K562 treated with DMSO at 1 percent for 4 hours (cell line): ENCODE measurements around the gene DDI2. TPM values are rescaled to one million over a fixed set of nuclear protein-coding genes. Genes with fewer than 3 reads are reported as not detected.

ENCODE experiments used
- total RNA-seq: library from RNA; unstranded; fragments of 300-600 nt; gene quantifications from 2 replicates; pipeline ENCODE4 v1.2.3, GENCODE V29; 2022; ENCODE audit not compliant: insufficient read depth

The DDI2 gene
- total RNA-seq = 11.0 and 14.6 TPM in 2 replicates

GRCh38 chr1:15617173-15618076 lies at the start of gene DDI2:
TSS of gene DDI2 (plus strand) at chr1:15617458. CDS start at chr1:15617671, 213 bp downstream.

GRCh38 chr1:15584489-15585363 lies 32.5 kb upstream of the DDI2 start, which contains the start of gene AGMAT:
TSS of gene AGMAT (minus strand) at chr1:15585051. CDS start at chr1:15584967, 84 bp downstream.

GRCh38 chr1:15684042-15684461 lies 66.8 kb downstream of the DDI2 start, which contains the start of gene PLEKHM2:
TSS of gene PLEKHM2 (plus strand) at chr1:15684320. CDS start at chr1:15684559, 239 bp downstream.

Other genes starting within 250 kb of the DDI2 start
- 59.8 and 63.3 TPM in 2 replicates for gene EFHD2, start 207.6 kb upstream of the DDI2 start, total RNA-seq
- not detected in 2 replicates for gene CTRC, start 179.0 kb upstream of the DDI2 start, total RNA-seq
- not detected in 2 replicates for gene CELA2A, start 160.7 kb upstream of the DDI2 start, total RNA-seq
- gene CELA2B, start 141.4 kb upstream of the DDI2 start, total RNA-seq = not detected in 2 replicates
- gene CASP9, start 93.2 kb upstream of the DDI2 start, total RNA-seq = 37.2 and 39.4 TPM in 2 replicates
- 4.5 and 7.2 TPM in 2 replicates for gene DNAJC16, start 90.6 kb upstream of the DDI2 start, total RNA-seq
- not detected in 2 replicates for gene AGMAT, start 32.4 kb upstream of the DDI2 start, total RNA-seq
- gene PLEKHM2, start 66.9 kb downstream of the DDI2 start, total RNA-seq = 85.4 and 88.8 TPM in 2 replicates
- gene SLC25A34, start 118.8 kb downstream of the DDI2 start, total RNA-seq = 1.1 and 2.8 TPM in 2 replicates
- gene TMEM82, start 125.0 kb downstream of the DDI2 start, total RNA-seq = not detected in 2 replicates
- not detected in 2 replicates for gene FBLIM1, start 141.3 kb downstream of the DDI2 start, total RNA-seq
- gene UQCRHL, start 190.2 kb downstream of the DDI2 start, total RNA-seq = 1.7 and 2.4 TPM in 2 replicates
- gene SPEN, start 230.2 kb downstream of the DDI2 start, total RNA-seq = 29.4 and 49.1 TPM in 2 replicates